GM18499 (cell line): Measurements from ENCODE around the gene SPECC1.
A peak's percentile ranks its signal among the peaks of the same experiment; 100 is the strongest.

Source experiments
- ATAC-seq: cut with Tn5 transposase; IDR thresholded peaks from one replicate; pipeline ENCODE4 v1.9.1; 2021; ENCODE audit warnings: moderate number of reproducible peaks; ENCODE audit not compliant: insufficient read depth, unreplicated experiment

Gene SPECC1

GRCh38 chr17:20118280-20118679 lies 109.1 kb downstream of the SPECC1 start:
- ATAC-seq: no peak

DNA sequence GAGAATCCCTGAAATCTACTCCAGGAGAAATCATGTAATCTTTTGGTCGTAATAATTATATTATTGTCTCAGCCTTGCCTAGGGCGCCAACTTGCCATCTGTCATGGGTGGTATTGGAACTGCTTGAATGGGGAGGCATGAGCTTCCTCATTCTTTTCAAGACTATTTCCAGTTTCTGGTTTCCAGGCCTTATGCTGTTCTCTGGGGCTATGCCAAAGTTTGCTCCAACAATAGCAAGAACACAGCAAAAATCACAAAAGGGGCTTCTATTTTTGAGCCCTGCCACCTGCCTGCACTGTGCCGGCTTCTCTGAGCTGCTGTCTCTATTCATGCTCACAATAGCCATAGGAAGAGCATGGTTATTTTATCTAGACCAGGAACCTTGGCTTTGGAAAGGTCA lies 111.7 kb downstream of the SPECC1 start:
- ATAC-seq: no peak

GRCh38 chr17:20121359-20122253 lies 112.4 kb downstream of the SPECC1 start:
- ATAC-seq: no peak

- no peak for ATAC-seq
Observed at GRCh38 chr17:20122254-20122879, 113.2 kb downstream of the SPECC1 start.

DNA sequence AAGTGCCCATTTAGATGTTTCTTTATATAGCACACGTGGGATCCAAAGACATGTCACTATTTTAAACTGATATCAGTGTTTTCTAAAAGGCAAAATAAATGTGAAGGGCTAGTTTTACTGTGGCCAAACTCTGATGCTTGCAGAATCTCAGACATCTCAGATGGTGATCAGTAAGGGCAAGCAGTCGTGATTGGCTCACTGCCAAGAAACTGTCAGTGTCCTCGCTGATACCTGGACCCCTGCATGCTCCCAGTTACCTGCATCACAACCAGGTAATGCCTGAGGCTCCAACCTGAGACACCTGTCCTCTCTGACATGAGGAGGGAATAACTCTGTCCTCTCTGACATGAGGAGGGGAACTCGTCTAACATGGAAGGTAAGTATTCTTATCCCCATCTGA lies 114.0 kb downstream of the SPECC1 start:
- ATAC-seq: no peak

DNA sequence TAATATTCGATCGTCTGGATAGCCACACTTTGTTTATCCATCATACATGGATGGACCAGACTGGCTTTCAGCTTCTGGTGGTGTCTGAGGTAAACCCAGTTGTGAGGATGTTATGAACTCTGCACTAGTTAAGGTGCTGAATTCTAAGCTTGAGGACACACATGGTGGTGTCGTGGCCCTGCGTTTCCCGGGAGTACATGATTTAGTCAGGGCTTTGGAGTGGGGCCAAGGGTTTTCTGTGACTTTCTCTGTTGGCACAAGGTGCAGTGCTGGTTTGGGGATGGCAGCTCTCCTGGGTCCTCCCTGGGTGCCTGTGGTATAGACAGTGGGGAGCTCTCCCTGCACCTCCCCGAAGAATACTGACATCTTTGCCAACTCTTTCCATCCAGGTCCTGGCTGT lies 116.6 kb downstream of the SPECC1 start:
- ATAC-seq: no peak

DNA sequence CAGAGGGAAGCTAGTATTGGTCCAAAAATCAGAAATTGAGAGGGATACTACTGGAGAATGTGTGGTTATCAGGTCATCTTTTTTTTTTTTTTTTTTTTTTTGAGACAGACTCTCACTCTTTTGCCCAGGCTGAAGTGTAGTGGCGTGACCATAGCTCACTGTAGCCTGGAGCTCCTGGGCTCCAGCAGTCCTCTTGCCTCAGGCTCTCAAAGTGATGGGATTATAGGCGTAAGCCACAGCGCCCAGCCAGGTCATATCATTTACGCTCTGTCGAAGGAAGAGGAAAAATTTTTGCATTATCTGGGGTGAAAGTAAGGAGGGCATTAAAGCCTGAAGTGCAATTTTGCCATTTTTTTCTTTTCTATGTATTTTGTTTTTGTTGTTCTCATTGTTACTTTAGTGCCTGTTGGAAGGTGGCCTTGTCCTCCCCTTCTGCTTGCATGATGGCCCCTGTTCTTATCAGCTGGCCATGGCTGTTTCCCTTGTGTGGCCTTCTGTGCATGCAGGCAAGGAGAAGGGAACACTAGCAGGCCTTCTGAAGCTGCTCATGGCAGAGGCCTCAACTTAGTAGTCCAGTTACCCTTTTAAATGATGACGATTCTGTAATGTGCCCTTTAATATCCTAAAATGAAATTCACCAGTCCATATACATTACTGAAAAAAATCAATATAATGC lies 118.3 kb downstream of the SPECC1 start:
- ATAC-seq: no peak

GRCh38 chr17:20128036-20128667 lies 119.0 kb downstream of the SPECC1 start:
- no peak for ATAC-seq

DNA sequence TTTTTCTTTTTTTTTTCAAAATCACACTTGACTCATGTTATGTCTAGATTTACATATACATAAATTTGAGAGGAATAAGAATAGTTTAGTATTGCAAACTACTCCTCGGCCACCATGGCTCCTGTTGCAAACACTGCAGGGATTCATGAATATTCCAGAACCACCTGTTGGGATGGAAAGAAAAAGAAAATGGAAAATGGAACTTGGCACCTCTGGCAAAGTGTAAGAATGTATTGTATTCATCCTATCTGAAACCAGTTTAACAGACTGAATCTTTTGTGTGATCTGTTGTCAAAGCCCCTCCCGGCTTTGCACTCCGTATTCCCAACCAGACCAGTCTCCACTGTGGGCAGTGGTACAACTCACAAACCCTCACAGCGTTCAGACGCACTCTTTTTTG lies 124.4 kb downstream of the SPECC1 start:
- no peak for ATAC-seq

- no peak for ATAC-seq
Observed at GRCh38 chr17:20141198-20141972, 132.2 kb downstream of the SPECC1 start.

DNA sequence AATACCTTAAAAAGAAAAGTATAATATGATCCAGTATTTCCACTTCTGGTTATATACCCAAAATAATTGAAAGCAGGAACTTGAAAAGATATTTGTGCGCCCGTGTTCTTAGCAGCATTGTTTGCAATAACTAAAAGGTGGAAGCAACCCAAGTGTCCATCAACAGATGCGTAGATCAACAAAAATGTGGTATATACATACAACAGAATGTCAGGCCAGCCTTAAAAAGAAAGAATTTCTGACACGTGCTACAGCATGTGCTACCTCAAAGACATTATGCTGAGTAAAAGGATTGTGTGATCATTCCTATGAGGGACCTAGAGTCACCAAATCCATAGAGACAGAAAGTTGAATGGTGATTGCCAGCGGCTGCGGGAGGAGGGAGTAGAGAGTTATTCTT lies 133.1 kb downstream of the SPECC1 start:
- ATAC-seq: no peak

DNA sequence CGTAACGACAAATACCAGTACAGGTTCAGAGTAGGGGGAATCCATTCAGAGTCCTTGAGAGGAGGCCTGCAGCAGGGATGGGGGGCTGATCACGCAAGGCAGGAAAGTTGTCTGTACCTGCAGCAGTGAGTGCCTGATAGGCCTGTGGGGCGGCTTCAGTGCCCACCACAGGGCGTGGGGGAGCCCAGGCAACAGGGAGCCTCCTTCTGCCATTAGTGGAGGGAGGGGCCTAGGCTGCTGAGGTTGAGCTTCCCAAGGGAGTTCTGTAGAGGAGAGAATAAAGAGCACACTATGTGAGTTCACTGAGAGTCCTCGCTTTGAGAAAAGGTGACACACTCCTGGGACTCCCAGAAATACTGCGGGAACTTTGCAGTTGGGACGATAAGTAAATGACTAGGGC lies 134.6 kb downstream of the SPECC1 start:
- no peak for ATAC-seq

- no peak for ATAC-seq
Observed at GRCh38 chr17:20145567-20145966, 136.4 kb downstream of the SPECC1 start.

- ATAC-seq: no peak
Observed at GRCh38 chr17:20149251-20149650, 140.1 kb downstream of the SPECC1 start.

GRCh38 chr17:20151174-20151573 lies 142.0 kb downstream of the SPECC1 start:
- ATAC-seq: no peak

DNA sequence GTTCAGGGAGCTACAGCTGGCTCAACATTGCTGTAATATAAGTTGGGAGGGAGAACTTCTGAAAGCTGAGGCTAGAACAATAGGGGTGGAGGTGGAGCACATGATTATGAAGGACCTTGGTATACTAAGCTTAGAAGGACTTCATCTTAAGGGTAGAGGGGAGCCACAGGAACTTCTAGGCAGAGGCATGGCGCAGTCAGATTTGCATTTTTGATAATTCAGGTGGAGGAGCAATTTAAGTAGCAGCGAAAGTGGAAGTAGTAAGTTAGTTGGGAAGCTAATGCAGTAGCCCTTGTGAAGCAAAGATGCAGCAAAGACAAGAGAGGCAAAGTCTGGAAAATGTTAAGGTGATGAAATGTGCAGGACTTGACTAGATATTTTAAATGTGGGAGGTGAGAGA lies 144.1 kb downstream of the SPECC1 start:
- ATAC-seq: no peak

DNA sequence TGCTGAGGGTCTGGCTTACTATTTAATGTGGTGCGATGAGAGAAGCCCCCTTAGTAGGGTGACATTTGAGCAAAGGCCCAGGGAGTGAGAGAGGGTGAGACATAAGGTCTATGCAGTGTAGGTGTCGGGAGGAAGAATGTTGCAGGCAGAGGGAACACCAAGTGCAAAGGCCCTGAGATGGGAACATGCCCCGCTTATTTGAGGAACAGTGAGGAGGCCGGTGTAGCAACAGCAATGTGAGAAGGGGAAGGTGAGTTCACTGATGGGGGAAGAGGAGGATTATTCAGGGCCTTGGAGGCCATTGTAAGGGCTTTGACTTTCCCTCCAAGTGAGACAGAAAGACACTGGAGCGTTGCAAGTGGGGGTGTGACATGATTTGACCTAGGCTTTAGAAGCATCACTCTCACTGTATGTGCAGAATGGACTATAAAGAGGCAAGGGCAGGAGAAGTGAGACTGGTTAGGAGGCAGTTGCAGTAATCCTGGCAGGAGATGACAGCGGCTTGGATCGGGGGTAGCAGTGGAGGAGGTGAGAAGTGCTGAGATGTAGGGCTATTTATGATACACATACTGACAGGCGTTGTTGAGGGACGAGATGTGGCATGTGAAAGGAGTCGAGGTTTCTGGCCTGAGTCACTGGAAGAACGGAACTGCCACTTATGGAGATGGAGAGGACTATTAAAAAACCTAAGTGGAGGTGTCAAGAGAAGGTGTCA lies 145.3 kb downstream of the SPECC1 start:
- no peak for ATAC-seq

GRCh38 chr17:20155258-20156195 lies 146.4 kb downstream of the SPECC1 start:
- peak; percentile 79 for ATAC-seq
